LNCAP (cell line): Measurements from ENCODE around the gene RAB11A.

Experiments
- CTCF ChIP-seq: fragments of 450-650 bp; IDR thresholded peaks from 2 replicates; pipeline ENCODE4 v1.5.1; 2017; ENCODE audit warnings: mild to moderate bottlenecking

The RAB11A gene

GRCh38 chr15:65870889-65871533 is 1.7 kb downstream of the RAB11A start:
- no peak for TF ChIP-seq CTCF

GRCh38 chr15:65873256-65873655 is 4.0 kb downstream of the RAB11A start:
- no peak for TF ChIP-seq CTCF

GRCh38 chr15:65875458-65875857 is 6.2 kb downstream of the RAB11A start:
- no peak for TF ChIP-seq CTCF

GRCh38 chr15:65877749-65878148 is 8.5 kb downstream of the RAB11A start:
- no peak for TF ChIP-seq CTCF

- no peak for TF ChIP-seq CTCF
Measured at GRCh38 chr15:65881766-65882434, 12.6 kb downstream of the RAB11A start.

GRCh38 chr15:65883571-65883970 is 14.3 kb downstream of the RAB11A start:
- TF ChIP-seq CTCF = no peak

GRCh38 chr15:65884511-65884910 is 15.2 kb downstream of the RAB11A start:
- no peak for TF ChIP-seq CTCF
